GM21786 (cell line): ENCODE data around the gene HES6.

Experiments used
- ATAC-seq: cut with Tn5 transposase; IDR thresholded peaks from one replicate; pipeline ENCODE4 v1.9.1; 2021; ENCODE audit not compliant: unreplicated experiment

Gene HES6

DNA sequence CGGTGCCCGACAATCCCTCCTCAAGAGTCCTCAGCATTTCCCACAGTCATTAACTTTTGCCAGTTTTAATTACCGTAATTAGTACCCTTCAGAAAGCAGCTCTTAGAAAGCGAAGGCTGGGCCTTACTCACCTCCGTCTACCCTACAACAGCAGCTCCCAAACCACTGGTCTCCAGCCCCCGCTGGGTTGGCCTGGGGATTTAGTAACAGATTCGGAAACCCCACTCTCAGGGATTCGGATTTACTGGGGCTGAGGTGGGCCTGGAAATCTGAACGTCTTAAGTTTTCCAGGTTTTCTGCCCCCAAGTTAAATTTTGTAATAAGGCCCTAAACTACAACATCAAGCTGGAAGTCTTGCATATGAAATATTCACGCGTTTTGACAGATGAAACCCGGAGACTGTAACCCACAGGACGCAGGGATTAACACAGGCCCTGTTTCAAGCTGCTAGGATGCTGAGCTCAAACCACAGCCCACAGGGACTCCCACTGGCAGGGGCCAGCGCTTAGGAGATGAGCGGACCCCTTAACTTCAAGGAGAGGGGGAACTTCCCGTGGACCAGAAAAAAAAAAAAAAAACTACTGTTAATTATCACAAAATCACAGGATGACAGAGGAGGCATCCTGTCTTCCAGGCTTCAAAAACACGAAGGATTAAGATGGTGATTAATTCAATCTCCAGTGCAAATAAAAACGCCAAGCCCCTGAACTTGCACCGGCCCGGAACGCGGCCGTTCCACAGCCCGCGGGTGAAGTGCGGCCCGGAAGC lies 37.3 kb downstream of the HES6 start:
- no peak for ATAC-seq

DNA sequence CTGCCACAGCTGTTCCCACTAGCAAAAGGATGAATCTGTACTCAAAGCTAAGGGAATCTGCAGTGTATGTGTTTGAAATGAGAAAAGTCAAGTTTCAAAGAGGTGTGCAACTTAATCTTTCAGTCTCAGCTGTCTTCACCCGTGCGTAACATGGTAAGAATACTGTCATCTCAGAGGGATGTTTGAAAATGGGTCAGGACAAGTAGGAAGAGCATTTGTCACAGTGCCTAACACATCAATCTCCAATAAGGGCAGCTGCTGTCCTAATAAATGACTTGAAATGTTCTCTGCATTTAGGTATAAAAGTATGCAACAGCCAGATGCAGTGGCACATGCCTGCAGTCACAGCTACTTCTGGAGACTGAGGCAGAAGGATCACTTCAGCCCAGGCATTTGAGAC lies 49.4 kb downstream of the HES6 start:
- ATAC-seq: no peak
